ENCODE results near the gene SIK3.
A peak's percentile ranks its signal among the peaks of the same experiment; 100 is the strongest.

The SIK3 gene

DNA sequence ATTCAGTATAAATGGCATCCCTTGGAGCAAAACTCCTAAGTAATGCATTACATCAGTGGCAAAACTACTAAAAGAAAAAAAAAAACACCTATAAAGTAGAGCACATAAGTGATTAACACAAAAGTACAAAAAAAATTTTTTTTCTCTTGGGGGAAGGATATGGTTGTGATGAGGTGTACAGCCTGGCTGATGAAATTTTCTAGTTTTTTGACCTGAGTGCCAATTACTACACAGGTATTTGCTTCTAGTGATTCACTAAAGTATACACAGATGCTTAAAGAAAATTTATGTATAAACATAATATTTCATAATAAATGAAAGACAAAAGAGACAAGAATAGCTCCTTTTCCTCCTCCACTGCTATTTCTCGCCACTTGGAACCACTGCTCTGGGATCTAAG is 189.0 kb downstream of the SIK3 start:
- Histone ChIP-seq H3K9me3 (no peaks in the 10 kb centered on the region), H3K4me3 (no peak overlapping the region), H3K27me3 (no peaks in the 10 kb centered on the region), H3K4me1 (peaks cover 0 to under 1% (median under 1%) of the 10 kb centered on the region in 4 donors), H3K36me3 (no peaks in the 10 kb centered on the region), H3K27ac (no peak overlapping the region)
- TF ChIP-seq CTCF (IDR thresholded peaks at IDR 0.05), result no peak
- intact Hi-C loops (cut with DNase I; ENCODE audit: low total_unique reads), result no loop called here
- DNase-seq, result no peak

GRCh38 chr11:116906479-116906878 is 191.7 kb downstream of the SIK3 start:
- Histone ChIP-seq H3K27ac (no peak overlapping the region), H3K9me3 (no peaks in the 10 kb centered on the region), H3K36me3 (no peaks in the 10 kb centered on the region), H3K4me1 (peaks cover 0 to 27% (median 12%) of the 10 kb centered on the region in 4 donors), H3K27me3 (no peaks in the 10 kb centered on the region), H3K4me3 (no peak overlapping the region)
- no peak for TF ChIP-seq CTCF (IDR thresholded peaks at IDR 0.05)
- no peak for DNase-seq
- intact Hi-C loops (cut with DNase I; ENCODE audit: low total_unique reads), result no loop called here

DNA sequence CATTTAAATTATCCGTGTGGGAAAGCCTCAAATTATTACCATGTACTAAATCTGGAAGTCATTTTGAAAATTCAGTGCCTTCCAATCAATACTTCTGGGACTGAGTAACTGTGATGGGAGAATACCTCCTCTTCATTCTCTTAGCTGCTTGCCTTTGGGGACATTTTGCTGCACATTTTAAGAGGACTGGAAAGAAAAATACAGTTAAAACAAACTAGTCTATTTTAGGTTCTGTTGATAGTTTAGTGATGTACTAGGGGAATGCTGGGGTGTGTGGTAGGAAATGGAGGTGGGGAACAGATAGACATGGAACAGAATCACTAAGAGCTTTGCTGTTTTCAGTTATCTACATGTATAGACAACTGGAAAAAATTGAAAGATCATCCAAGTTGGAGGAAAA is 195.1 kb downstream of the SIK3 start:
- no peak for DNase-seq
- H3K4me1 ChIP-seq, result peaks cover 0 to 33% (median 12%) of the 10 kb centered on the region in 4 donors
- peak overlapping the region in 1 of 2 donors; percentile 23 for H3K27ac ChIP-seq
- H3K4me3 ChIP-seq, result no peak overlapping the region
- H3K9me3 ChIP-seq, result no peaks in the 10 kb centered on the region
- H3K27me3 ChIP-seq, result no peaks in the 10 kb centered on the region
- no peaks in the 10 kb centered on the region for H3K36me3 ChIP-seq
- intact Hi-C loops (cut with DNase I; ENCODE audit: low total_unique reads), result no loop called here
- TF ChIP-seq CTCF (IDR thresholded peaks at IDR 0.05), result no peak

DNA sequence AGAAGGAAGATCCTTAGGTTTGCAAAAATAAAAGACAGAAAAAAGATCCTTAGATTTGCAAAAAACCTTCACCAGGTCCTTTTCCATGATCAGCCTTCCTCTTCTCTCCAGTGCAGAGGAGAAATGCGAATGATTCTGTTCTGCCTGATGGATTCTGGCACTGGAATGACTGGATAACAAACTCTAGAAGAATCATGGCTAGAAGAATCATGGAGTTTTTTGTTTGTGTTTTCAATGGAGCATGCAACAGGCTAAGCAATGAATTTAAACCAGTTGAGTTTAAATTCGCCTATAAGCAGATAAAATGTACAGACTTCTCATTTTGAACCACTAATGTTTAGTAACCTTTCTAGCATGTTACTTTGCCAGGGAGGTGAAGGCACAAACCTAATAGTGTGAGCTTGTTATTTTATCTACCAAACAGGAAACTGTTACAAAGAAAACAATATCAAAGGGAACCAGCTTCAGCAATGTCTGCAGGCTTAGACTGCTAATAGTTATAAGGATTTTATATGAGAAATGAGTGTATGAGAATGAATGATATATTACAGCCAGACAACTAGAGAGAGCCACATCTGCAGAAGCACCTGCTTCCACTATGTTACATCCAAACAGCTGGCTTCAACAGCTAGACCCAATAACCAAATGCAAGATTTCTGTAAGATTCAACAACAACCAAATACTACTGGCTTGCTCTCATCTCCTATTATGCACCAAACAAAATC is 196.1 kb downstream of the SIK3 start:
- H3K4me3 ChIP-seq, result no peak overlapping the region
- peaks cover 0 to 33% (median 12%) of the 10 kb centered on the region in 4 donors for H3K4me1 ChIP-seq
- H3K9me3 ChIP-seq, result no peaks in the 10 kb centered on the region
- no peak overlapping the region for H3K27ac ChIP-seq
- H3K36me3 ChIP-seq, result peaks cover 0 to 3% (median under 1%) of the 10 kb centered on the region in 3 donors
- no peaks in the 10 kb centered on the region for H3K27me3 ChIP-seq
- no peak for DNase-seq
- intact Hi-C loops (cut with DNase I; ENCODE audit: low total_unique reads), result no loop called here
- no peak for TF ChIP-seq CTCF (IDR thresholded peaks at IDR 0.05)

DNA sequence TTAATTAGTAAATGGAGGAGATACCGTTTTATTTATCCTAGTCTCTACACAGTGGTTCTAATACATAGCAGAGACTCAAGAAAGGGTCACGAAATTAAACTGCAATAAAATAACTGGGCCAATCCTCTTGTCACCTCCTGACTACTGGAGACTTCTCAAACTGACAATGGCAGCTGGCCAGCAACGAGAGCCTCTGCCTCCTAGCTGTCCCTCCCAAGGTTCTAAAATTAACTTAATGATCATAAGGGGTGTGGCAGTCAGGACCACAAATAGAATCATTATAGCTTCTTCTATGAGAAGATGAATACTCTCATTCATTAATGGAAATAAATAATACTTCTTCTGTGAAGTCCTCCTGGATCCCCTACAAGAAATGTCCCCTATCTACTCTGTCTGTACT is 197.0 kb downstream of the SIK3 start:
- intact Hi-C loops (cut with DNase I; ENCODE audit: low total_unique reads), result no loop called here
- no peak for TF ChIP-seq CTCF (IDR thresholded peaks at IDR 0.05)

More for the DNA sequence above, 197.0 kb downstream of the SIK3 start:
- H3K9me3 ChIP-seq, result no peaks in the 10 kb centered on the region
- no peaks in the 10 kb centered on the region for H3K27me3 ChIP-seq
- DNase-seq, result no peak
- H3K27ac ChIP-seq, result no peak overlapping the region
- H3K4me3 ChIP-seq, result no peak overlapping the region
- H3K4me1 ChIP-seq, result peaks cover 0 to 33% (median 12%) of the 10 kb centered on the region in 4 donors
- H3K36me3 ChIP-seq, result peaks cover under 1 to 12% (median 10%) of the 10 kb centered on the region in 3 donors
